KOPT-K1 (cell line): Measurements from ENCODE around the gene AMBN.

Experiments used
- H3K27ac ChIP-seq: fragments of 200-600 bp; sonication (generic); 2 replicates; pipeline ENCODE4 v1.5.1; 2016; ENCODE audit warnings: antibody characterized with exemption, mild to moderate bottlenecking, low read depth, low read length; ENCODE audit not compliant: poor library complexity, severe bottlenecking
- H3K36me3 ChIP-seq: fragments of 200-600 bp; sonication (generic); 2 replicates; pipeline ENCODE4 v1.5.1; 2017; ENCODE audit warnings: antibody characterized with exemption, mild to moderate bottlenecking, low read length, moderate library complexity; ENCODE audit not compliant: insufficient read depth
- H3K9me3 ChIP-seq: fragments of 200-600 bp; sonication (generic); 2 replicates; pipeline ENCODE4 v1.5.1; 2017; ENCODE audit warnings: antibody characterized with exemption, low read length, mild to moderate bottlenecking; ENCODE audit not compliant: insufficient read depth, poor library complexity, severe bottlenecking

The AMBN gene

DNA sequence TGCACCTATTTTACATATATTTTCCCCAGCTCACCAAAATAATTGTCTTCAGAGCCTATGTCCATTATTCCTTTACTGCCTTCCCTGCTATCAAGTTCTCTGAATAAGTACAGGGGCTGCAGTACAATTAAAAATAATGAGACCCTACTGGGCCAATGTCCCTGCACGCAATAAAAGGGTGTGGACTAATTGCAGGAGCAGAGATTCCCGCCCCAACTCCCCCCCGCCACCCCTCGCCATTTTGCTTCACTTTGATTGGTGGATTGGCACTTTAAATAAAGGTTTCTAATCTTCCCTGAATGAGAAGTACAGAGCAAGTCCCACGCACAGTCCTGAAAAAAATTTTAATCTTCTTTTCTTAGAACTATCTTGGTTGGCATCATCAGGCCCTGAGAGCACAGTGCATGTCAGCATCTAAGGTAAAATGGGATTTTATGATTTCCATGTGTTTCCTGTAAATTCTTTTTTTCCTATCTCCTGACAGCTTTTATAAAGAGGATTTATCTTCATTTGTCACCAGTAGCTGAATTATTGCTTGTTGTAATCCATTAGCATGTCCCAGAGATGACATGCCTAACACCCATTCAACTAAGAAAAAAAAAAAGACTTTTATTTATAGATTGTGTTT lies at the start of gene AMBN:
Gene AMBN (plus strand): TSS at position 302 of the 628 bp plus-strand sequence. CDS start 103 bp downstream, at position 405.
- Histone ChIP-seq H3K27ac (no peak within 1 kb of the TSS), H3K36me3 (no peaks in the 10 kb centered on the region), H3K9me3 (no peaks in the 10 kb centered on the region)

DNA sequence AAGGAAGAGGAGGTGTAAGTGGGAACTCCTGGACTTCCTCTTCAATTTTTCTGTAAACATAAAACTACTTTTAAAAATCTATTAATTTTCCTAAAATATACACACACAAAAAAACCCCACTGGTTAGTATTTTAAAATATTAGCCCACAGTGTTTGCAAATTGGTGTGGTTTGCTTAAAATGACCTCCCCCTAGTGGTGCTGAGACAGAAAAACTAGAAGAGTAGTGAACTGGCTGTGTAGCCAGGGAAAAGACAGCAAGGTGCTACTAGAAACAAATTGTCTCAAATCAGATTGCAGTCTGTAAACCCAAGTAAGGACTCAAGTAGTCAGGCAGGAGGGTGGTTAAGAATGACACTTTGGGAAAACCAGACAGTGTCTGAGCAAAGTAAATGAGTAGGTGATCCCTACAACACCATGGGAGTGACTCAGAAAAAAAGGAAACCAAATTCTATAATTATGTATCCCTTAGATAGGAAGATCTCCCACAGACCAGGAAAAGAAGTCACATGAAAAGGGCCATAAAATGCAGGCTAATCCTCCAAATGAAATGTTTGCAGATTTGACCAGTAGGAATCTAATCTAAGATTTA lies 47.7 kb upstream of the AMBN start:
- H3K27ac ChIP-seq, result no peak overlapping the region

GRCh38 chr4:70556856-70557255 lies 35.2 kb upstream of the AMBN start:
- Histone ChIP-seq H3K9me3 (no peaks in the 10 kb centered on the region), H3K27ac (no peak overlapping the region), H3K36me3 (no peaks in the 10 kb centered on the region)

More for the DNA sequence above, 47.7 kb upstream of the AMBN start:
- no peaks in the 10 kb centered on the region for H3K9me3 ChIP-seq
- no peaks in the 10 kb centered on the region for H3K36me3 ChIP-seq

GRCh38 chr4:70559211-70559830 lies 32.7 kb upstream of the AMBN start:
- H3K36me3 ChIP-seq, result no peaks in the 10 kb centered on the region
- H3K9me3 ChIP-seq, result no peaks in the 10 kb centered on the region
- no peak overlapping the region for H3K27ac ChIP-seq

GRCh38 chr4:70559924-70560323 lies 32.1 kb upstream of the AMBN start:
- no peaks in the 10 kb centered on the region for H3K36me3 ChIP-seq
- H3K9me3 ChIP-seq, result no peaks in the 10 kb centered on the region
- H3K27ac ChIP-seq, result no peak overlapping the region

GRCh38 chr4:70564033-70564432 lies 28.0 kb upstream of the AMBN start:
- no peak overlapping the region for H3K27ac ChIP-seq
- no peaks in the 10 kb centered on the region for H3K9me3 ChIP-seq
- no peaks in the 10 kb centered on the region for H3K36me3 ChIP-seq

DNA sequence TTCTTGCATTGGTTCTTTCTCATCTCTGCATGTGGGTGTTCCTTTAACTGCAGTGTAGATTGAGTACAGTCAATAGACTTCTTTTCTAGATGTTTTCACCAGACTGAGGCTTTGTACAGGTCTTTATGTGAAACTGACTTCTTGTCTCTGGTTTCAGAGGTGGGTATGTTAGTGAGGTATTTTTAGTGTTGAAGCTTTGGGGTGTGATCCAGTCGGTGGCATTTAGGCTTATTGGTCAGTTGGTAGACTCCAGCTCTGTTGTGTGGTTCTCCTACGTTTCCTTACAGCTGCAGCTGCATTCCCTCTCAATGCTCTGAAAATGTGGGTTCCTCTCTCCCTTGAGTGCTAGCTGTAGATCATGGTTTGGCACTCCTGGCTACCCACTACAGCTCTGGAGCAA lies 21.3 kb upstream of the AMBN start:
- H3K9me3 ChIP-seq, result no peaks in the 10 kb centered on the region
- no peak overlapping the region for H3K27ac ChIP-seq

GRCh38 chr4:70571772-70572171 lies 20.3 kb upstream of the AMBN start:
- H3K36me3 ChIP-seq, result no peaks in the 10 kb centered on the region
- H3K27ac ChIP-seq, result no peak overlapping the region
- no peaks in the 10 kb centered on the region for H3K9me3 ChIP-seq

More for the DNA sequence above, 21.3 kb upstream of the AMBN start:
- H3K36me3 ChIP-seq, result no peaks in the 10 kb centered on the region

DNA sequence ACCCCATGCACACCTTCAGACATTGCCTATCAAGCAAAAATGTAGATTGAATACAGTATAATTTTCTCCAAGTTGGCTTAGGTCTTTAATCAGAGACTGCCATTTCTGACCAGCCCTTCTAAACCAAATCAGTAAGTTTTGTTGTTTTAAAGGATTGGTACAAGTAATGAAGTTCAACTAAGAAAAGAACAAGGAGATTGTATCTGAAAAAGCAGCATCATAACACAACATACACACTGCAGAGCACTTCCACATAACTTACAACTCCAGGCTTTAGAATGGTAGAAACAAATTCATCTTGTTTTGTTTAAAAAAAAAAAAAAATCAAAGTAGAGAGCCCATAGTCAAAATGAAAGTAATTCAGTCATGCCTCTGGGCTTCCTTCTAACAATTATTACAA lies 16.1 kb upstream of the AMBN start:
- no peaks in the 10 kb centered on the region for H3K36me3 ChIP-seq
- H3K27ac ChIP-seq, result no peak overlapping the region

GRCh38 chr4:70577220-70577927 lies 14.7 kb upstream of the AMBN start:
- no peaks in the 10 kb centered on the region for H3K36me3 ChIP-seq
- no peaks in the 10 kb centered on the region for H3K9me3 ChIP-seq
- no peak overlapping the region for H3K27ac ChIP-seq

More for the DNA sequence above, 16.1 kb upstream of the AMBN start:
- no peaks in the 10 kb centered on the region for H3K9me3 ChIP-seq

DNA sequence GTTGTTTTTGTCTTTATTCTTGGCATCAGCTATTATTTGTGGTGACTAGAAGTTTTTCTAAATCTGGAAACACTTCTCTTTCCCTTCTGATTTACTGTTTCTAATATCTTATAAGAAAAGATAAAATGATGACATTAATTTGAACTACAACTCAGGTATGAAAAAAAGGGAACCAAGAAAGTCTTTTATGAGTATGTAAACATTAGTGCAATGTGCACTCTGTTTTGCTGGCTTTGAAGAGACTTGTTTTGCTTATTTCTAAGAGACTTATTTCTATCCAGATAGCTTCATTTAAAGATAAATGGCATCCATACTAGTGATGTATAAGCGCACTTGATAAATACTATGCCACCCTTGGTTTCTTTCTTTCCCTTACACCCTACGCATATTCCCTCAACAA lies 10.1 kb upstream of the AMBN start:
- Histone ChIP-seq H3K36me3 (no peaks in the 10 kb centered on the region), H3K9me3 (no peaks in the 10 kb centered on the region), H3K27ac (no peak overlapping the region)

- Histone ChIP-seq H3K27ac (no peak overlapping the region), H3K9me3 (no peaks in the 10 kb centered on the region), H3K36me3 (no peaks in the 10 kb centered on the region)
Measured at GRCh38 chr4:70583952-70584834, 7.9 kb upstream of the AMBN start.

- H3K27ac ChIP-seq, result no peak overlapping the region
- H3K36me3 ChIP-seq, result no peaks in the 10 kb centered on the region
- H3K9me3 ChIP-seq, result no peaks in the 10 kb centered on the region
Measured at GRCh38 chr4:70586841-70587240, 5.2 kb upstream of the AMBN start.

- Histone ChIP-seq H3K27ac (no peak overlapping the region), H3K9me3 (no peaks in the 10 kb centered on the region), H3K36me3 (no peaks in the 10 kb centered on the region)
Measured at GRCh38 chr4:70589785-70590184, 2.3 kb upstream of the AMBN start.
